ENCODE measurements around the gene ST3GAL2. TPM values are rescaled to one million over a fixed set of nuclear protein-coding genes. Genes with fewer than 3 reads are reported as not detected.

The ST3GAL2 gene
- total RNA-seq: 10 to 100 TPM; 14.5 to 18.6 TPM

GRCh38 chr16:70438969-70439862, at the start of gene ST3GAL2:
ST3GAL2 (minus strand) TSS chr16:70439100; CDS start chr16:70398530, 40,570 bp downstream.
- H3K4me1 Mint-ChIP-seq: peaks cover 18% of the 10 kb centered on the region
- peak within 1 kb of the TSS; percentile 95 for H3K27ac Mint-ChIP-seq
- peak; percentile 96 for ATAC-seq (replicated peaks)
- H3K27me3 Mint-ChIP-seq: no peaks in the 10 kb centered on the region
- H3K36me3 Mint-ChIP-seq (ENCODE audit: low read depth): peaks cover 9% of the 10 kb centered on the region
- H3K4me3 Mint-ChIP-seq: peak within 1 kb of the TSS; percentile 99
- no peaks in the 10 kb centered on the region for H3K9me3 Mint-ChIP-seq

GRCh38 chr16:70484867-70485266, 46.0 kb upstream of the ST3GAL2 start:
- no peak overlapping the region for H3K27ac Mint-ChIP-seq
- peaks cover 38% of the 10 kb centered on the region for H3K36me3 Mint-ChIP-seq (ENCODE audit: low read depth)
- no peak for ATAC-seq (replicated peaks)
- H3K27me3 Mint-ChIP-seq: no peaks in the 10 kb centered on the region
- no peaks in the 10 kb centered on the region for H3K4me1 Mint-ChIP-seq
- H3K9me3 Mint-ChIP-seq: no peaks in the 10 kb centered on the region
- no peak overlapping the region for H3K4me3 Mint-ChIP-seq

GRCh38 chr16:70483426-70483825, 44.5 kb upstream of the ST3GAL2 start:
- Mint-ChIP-seq H3K4me3 (no peak overlapping the region), H3K4me1 (no peaks in the 10 kb centered on the region), H3K9me3 (no peaks in the 10 kb centered on the region), H3K36me3 (ENCODE audit: low read depth) (peaks cover 32% of the 10 kb centered on the region), H3K27me3 (no peaks in the 10 kb centered on the region), H3K27ac (no peak overlapping the region)
- ATAC-seq (replicated peaks): no peak

- Mint-ChIP-seq H3K27ac (peak overlapping the region; percentile 62), H3K4me3 (no peak overlapping the region), H3K36me3 (ENCODE audit: low read depth) (peaks cover 32% of the 10 kb centered on the region), H3K27me3 (no peaks in the 10 kb centered on the region), H3K4me1 (no peaks in the 10 kb centered on the region), H3K9me3 (no peaks in the 10 kb centered on the region)
- no peak for ATAC-seq (replicated peaks)
These were observed 43.7 kb upstream of the ST3GAL2 start for GRCh38 chr16:70482624-70483023.

GRCh38 chr16:70481929-70482536, 43.1 kb upstream of the ST3GAL2 start:
- H3K4me1 Mint-ChIP-seq: no peaks in the 10 kb centered on the region
- H3K9me3 Mint-ChIP-seq: no peaks in the 10 kb centered on the region
- peak overlapping the region; percentile 62 for H3K27ac Mint-ChIP-seq
- no peaks in the 10 kb centered on the region for H3K27me3 Mint-ChIP-seq
- no peak overlapping the region for H3K4me3 Mint-ChIP-seq
- ATAC-seq (replicated peaks): no peak
- H3K36me3 Mint-ChIP-seq (ENCODE audit: low read depth): peaks cover 32% of the 10 kb centered on the region

- H3K27ac Mint-ChIP-seq: no peak overlapping the region
- H3K36me3 Mint-ChIP-seq (ENCODE audit: low read depth): peaks cover 23% of the 10 kb centered on the region
- no peaks in the 10 kb centered on the region for H3K9me3 Mint-ChIP-seq
- no peak for ATAC-seq (replicated peaks)
- no peaks in the 10 kb centered on the region for H3K27me3 Mint-ChIP-seq
- no peak overlapping the region for H3K4me3 Mint-ChIP-seq
- peaks cover 5% of the 10 kb centered on the region for H3K4me1 Mint-ChIP-seq
These were observed 41.5 kb upstream of the ST3GAL2 start for GRCh38 chr16:70480127-70481105.

- H3K4me1 Mint-ChIP-seq: peaks cover 5% of the 10 kb centered on the region
- peaks cover 22% of the 10 kb centered on the region for H3K36me3 Mint-ChIP-seq (ENCODE audit: low read depth)
- ATAC-seq (replicated peaks): no peak
- H3K9me3 Mint-ChIP-seq: no peaks in the 10 kb centered on the region
- no peaks in the 10 kb centered on the region for H3K27me3 Mint-ChIP-seq
- H3K27ac Mint-ChIP-seq: no peak overlapping the region
- no peak overlapping the region for H3K4me3 Mint-ChIP-seq
These were observed 40.0 kb upstream of the ST3GAL2 start for GRCh38 chr16:70478912-70479341.

- Mint-ChIP-seq H3K27ac (peak overlapping the region; percentile 87), H3K4me1 (peaks cover 5% of the 10 kb centered on the region), H3K27me3 (no peaks in the 10 kb centered on the region), H3K36me3 (ENCODE audit: low read depth) (peaks cover 18% of the 10 kb centered on the region), H3K9me3 (no peaks in the 10 kb centered on the region), H3K4me3 (peak overlapping the region; percentile 62)
- ATAC-seq (replicated peaks): no peak
These were observed 39.3 kb upstream of the ST3GAL2 start for GRCh38 chr16:70478169-70478568.

- H3K27me3 Mint-ChIP-seq: no peaks in the 10 kb centered on the region
- peaks cover 11% of the 10 kb centered on the region for H3K36me3 Mint-ChIP-seq (ENCODE audit: low read depth)
- peak overlapping the region; percentile 62 for H3K4me3 Mint-ChIP-seq
- H3K9me3 Mint-ChIP-seq: no peaks in the 10 kb centered on the region
- H3K27ac Mint-ChIP-seq: peak overlapping the region; percentile 87
- peaks cover 5% of the 10 kb centered on the region for H3K4me1 Mint-ChIP-seq
- ATAC-seq (replicated peaks): peak; percentile 96
These were observed 37.5 kb upstream of the ST3GAL2 start for GRCh38 chr16:70476272-70477020.

- no peak overlapping the region for H3K27ac Mint-ChIP-seq
- H3K9me3 Mint-ChIP-seq: no peaks in the 10 kb centered on the region
- no peak for ATAC-seq (replicated peaks)
- H3K36me3 Mint-ChIP-seq (ENCODE audit: low read depth): peaks cover 5% of the 10 kb centered on the region
- no peaks in the 10 kb centered on the region for H3K27me3 Mint-ChIP-seq
- H3K4me3 Mint-ChIP-seq: no peak overlapping the region
- peaks cover 5% of the 10 kb centered on the region for H3K4me1 Mint-ChIP-seq
These were observed 36.4 kb upstream of the ST3GAL2 start for GRCh38 chr16:70475054-70475871.

- Mint-ChIP-seq H3K27ac (no peak overlapping the region), H3K36me3 (ENCODE audit: low read depth) (peaks cover 5% of the 10 kb centered on the region), H3K4me1 (peaks cover 5% of the 10 kb centered on the region), H3K27me3 (no peaks in the 10 kb centered on the region), H3K9me3 (no peaks in the 10 kb centered on the region), H3K4me3 (no peak overlapping the region)
- no peak for ATAC-seq (replicated peaks)
These were observed 35.6 kb upstream of the ST3GAL2 start for GRCh38 chr16:70474320-70475053.

- peak overlapping the region; percentile 48 for H3K27ac Mint-ChIP-seq
- H3K4me1 Mint-ChIP-seq: peaks cover 5% of the 10 kb centered on the region
- no peaks in the 10 kb centered on the region for H3K9me3 Mint-ChIP-seq
- ATAC-seq (replicated peaks): no peak
- H3K36me3 Mint-ChIP-seq (ENCODE audit: low read depth): peaks cover 5% of the 10 kb centered on the region
- H3K4me3 Mint-ChIP-seq: no peak overlapping the region
- no peaks in the 10 kb centered on the region for H3K27me3 Mint-ChIP-seq
These were observed 34.8 kb upstream of the ST3GAL2 start for GRCh38 chr16:70473446-70474319.
